ENCODE results near the gene BCL2L13. TPM values are rescaled to one million over a fixed set of nuclear protein-coding genes. Genes with fewer than 3 reads are reported as not detected.
"Not testable (repeated sequence)": the region's sequence is repeated elsewhere in the genome, so short reads cannot be mapped to it uniquely, and the experiment has no call there.

Gene BCL2L13
- total RNA-seq, 1 experiment from 2014 or later: 44.0 TPM

GRCh38 chr22:17761138-17761488, 122.6 kb downstream of the BCL2L13 start:
- H3K4me3 ChIP-seq (ENCODE audit: low read depth in 2 of 2, low read length in 2 of 2): no peak overlapping the region
- CTCF ChIA-PET: no interaction called here
- intact Hi-C loops (cut with micrococcal nuclease; ENCODE audit: unreplicated experiment): no loop called here
- peaks cover 5% of the 10 kb centered on the region; the same call in 1 of the 2 replicates for H3K4me1 ChIP-seq (ENCODE audit: control insufficient read depth, insufficient read depth, low read length)
- TF ChIP-seq SIN3A (IDR thresholded peaks at IDR 0.05; ENCODE audit: borderline replicate concordance, insufficient read depth, low read depth, low read length): no peak
- no peak for TF ChIP-seq CTCF (IDR thresholded peaks at IDR 0.05)
- TF ChIP-seq, protein P1, sequence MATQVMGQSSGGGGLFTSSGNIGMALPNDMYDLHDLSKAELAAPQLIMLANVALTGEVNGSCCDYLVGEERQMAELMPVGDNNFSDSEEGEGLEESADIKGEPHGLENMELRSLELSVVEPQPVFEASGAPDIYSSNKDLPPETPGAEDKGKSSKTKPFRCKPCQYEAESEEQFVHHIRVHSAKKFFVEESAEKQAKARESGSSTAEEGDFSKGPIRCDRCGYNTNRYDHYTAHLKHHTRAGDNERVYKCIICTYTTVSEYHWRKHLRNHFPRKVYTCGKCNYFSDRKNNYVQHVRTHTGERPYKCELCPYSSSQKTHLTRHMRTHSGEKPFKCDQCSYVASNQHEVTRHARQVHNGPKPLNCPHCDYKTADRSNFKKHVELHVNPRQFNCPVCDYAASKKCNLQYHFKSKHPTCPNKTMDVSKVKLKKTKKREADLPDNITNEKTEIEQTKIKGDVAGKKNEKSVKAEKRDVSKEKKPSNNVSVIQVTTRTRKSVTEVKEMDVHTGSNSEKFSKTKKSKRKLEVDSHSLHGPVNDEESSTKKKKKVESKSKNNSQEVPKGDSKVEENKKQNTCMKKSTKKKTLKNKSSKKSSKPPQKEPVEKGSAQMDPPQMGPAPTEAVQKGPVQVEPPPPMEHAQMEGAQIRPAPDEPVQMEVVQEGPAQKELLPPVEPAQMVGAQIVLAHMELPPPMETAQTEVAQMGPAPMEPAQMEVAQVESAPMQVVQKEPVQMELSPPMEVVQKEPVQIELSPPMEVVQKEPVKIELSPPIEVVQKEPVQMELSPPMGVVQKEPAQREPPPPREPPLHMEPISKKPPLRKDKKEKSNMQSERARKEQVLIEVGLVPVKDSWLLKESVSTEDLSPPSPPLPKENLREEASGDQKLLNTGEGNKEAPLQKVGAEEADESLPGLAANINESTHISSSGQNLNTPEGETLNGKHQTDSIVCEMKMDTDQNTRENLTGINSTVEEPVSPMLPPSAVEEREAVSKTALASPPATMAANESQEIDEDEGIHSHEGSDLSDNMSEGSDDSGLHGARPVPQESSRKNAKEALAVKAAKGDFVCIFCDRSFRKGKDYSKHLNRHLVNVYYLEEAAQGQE (IDR thresholded peaks at IDR 0.05; ENCODE audit: insufficient read depth in 1 of 2, low read depth in 2 of 2, low read length in 1 of 2): no peak
- no peak for TF ChIP-seq TCF7L2 (IDR thresholded peaks at IDR 0.05; ENCODE audit: low read depth, low read length)
- TF ChIP-seq POLR2AphosphoS5 (IDR thresholded peaks at IDR 0.05; ENCODE audit: low read depth, low read length): no peak
- H3K27ac ChIP-seq (ENCODE audit: low read length): no peak overlapping the region
- no peaks in the 10 kb centered on the region for H3K27me3 ChIP-seq (ENCODE audit: control insufficient read depth, insufficient read depth, low read length)
- no peaks in the 10 kb centered on the region for H3K9me3 ChIP-seq (ENCODE audit: control insufficient read depth, insufficient read depth, low read depth, low read length)
- no peak for DNase-seq (ENCODE audit: low read depth, low spot score)
- no peak for ATAC-seq
- POLR2A ChIA-PET: no interaction called here
- no peaks in the 10 kb centered on the region for H3K36me3 ChIP-seq (ENCODE audit: control insufficient read depth, insufficient read depth, low read length)
- in situ Hi-C loops (cut with HindIII; ENCODE audit: low pct_unique_long_range_greater_than_20kb, low sequenced_read_pairs): no loop called here
- BruUV-seq (replicated peaks): no TSS peak

- BruUV-seq (replicated peaks); H3K9me3 ChIP-seq (ENCODE audit: control insufficient read depth, insufficient read depth, low read depth, low read length); H3K4me1 ChIP-seq (ENCODE audit: control insufficient read depth, insufficient read depth, low read length); H3K27ac ChIP-seq (ENCODE audit: low read length); ATAC-seq; POLR2A ChIA-PET; H3K4me3 ChIP-seq (ENCODE audit: low read depth in 2 of 2, low read length in 2 of 2); DNase-seq (ENCODE audit: low read depth, low spot score); intact Hi-C loops (cut with micrococcal nuclease; ENCODE audit: unreplicated experiment); H3K27me3 ChIP-seq (ENCODE audit: control insufficient read depth, insufficient read depth, low read length); in situ Hi-C loops (cut with HindIII; ENCODE audit: low pct_unique_long_range_greater_than_20kb, low sequenced_read_pairs); CTCF ChIA-PET; H3K36me3 ChIP-seq (ENCODE audit: control insufficient read depth, insufficient read depth, low read length): not testable (repeated sequence)
Observed at GRCh38 chr22:17763442-17763841, 124.9 kb downstream of the BCL2L13 start.

DNA sequence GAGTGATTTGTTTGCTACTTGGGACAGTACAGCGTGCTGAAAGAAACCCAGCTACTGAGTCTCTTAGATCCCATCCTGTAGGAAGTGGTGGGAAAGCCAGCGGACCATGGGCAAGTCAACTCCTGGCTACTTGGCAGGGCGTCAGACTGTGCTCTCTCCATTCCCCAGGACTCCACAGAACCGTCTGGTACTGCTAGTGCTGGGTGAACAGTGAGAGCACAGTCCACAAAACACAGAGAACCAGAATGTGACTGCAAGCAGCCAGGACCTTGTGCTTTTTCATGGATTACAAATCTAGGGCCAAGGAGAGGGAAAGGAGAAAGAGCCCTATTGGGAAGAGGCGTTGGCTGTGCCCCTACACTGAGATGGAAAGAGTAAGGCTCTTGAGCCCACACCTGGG, 125.5 kb downstream of the BCL2L13 start:
- peak; percentile 25; the same call in 1 of the 2 replicates for ATAC-seq
- intact Hi-C loops (cut with micrococcal nuclease; ENCODE audit: unreplicated experiment): no loop called here

More for the DNA sequence above, 125.5 kb downstream of the BCL2L13 start:
- no peak overlapping the region for H3K27ac ChIP-seq (ENCODE audit: low read length)
- H3K27me3 ChIP-seq (ENCODE audit: control insufficient read depth, insufficient read depth, low read length): no peaks in the 10 kb centered on the region
- ChIA-PET CTCF (no interaction called here), POLR2A (no interaction called here)
- H3K4me1 ChIP-seq (ENCODE audit: control insufficient read depth, insufficient read depth, low read length): peaks cover 5% of the 10 kb centered on the region; the same call in 1 of the 2 replicates
- BruUV-seq (replicated peaks): no TSS peak
- DNase-seq (ENCODE audit: low read depth, low spot score): no peak
- in situ Hi-C loops (cut with HindIII; ENCODE audit: low pct_unique_long_range_greater_than_20kb, low sequenced_read_pairs): no loop called here
- no peaks in the 10 kb centered on the region for H3K9me3 ChIP-seq (ENCODE audit: control insufficient read depth, insufficient read depth, low read depth, low read length)
- no peaks in the 10 kb centered on the region for H3K36me3 ChIP-seq (ENCODE audit: control insufficient read depth, insufficient read depth, low read length)
- TF ChIP-seq SIN3A (IDR thresholded peaks at IDR 0.05; ENCODE audit: borderline replicate concordance, insufficient read depth, low read depth, low read length) (no peak), TCF7L2 (IDR thresholded peaks at IDR 0.05; ENCODE audit: low read depth, low read length) (no peak), CTCF (IDR thresholded peaks at IDR 0.05) (no peak), POLR2AphosphoS5 (IDR thresholded peaks at IDR 0.05; ENCODE audit: low read depth, low read length) (no peak)
- TF ChIP-seq, protein P1 (IDR thresholded peaks at IDR 0.05; ENCODE audit: insufficient read depth in 1 of 2, low read depth in 2 of 2, low read length in 1 of 2): no peak
- no peak overlapping the region for H3K4me3 ChIP-seq (ENCODE audit: low read depth in 2 of 2, low read length in 2 of 2)
